ENCODE data around the gene SH3PXD2A.
"Not testable (repeated sequence)": the region's sequence is repeated elsewhere in the genome, so short reads cannot be mapped to it uniquely, and the experiment has no call there.

Gene SH3PXD2A

DNA sequence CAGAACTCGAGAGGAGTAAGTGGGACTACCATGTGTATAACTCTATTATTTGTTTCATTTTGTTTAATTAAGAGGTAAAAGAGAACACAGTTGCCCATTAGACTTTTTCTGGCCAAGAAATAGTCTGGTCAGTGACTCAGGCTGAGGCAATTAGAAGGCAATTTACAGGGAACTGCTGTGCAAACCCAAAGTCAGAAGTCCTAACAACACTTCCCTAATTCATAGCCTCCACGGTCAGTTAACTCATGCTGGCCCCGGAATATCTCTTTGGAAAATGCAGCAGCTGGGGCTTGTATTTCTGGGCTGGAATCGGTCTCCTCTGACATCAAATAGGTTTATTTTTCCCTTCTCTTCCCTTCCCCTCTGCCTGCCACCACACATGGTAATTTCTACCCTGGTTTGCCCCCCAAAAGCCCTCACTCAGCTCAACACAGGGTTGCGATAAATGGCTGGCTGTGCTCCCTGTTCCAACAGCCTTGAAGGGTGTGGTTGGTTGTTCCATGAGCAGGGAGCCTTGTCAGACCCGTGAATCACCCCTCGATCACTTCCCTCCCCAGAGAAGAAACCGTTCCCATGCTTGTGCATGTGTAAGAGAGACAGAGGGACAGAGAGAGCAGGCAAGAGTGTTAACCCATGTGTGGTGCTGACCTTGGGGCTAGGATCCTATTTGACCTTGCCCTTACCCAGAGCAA is 5.3 kb downstream of the SH3PXD2A start:
- no peak for DNase-seq

- no peak for DNase-seq
Measured at GRCh38 chr10:103849212-103849877, 6.0 kb downstream of the SH3PXD2A start.

DNA sequence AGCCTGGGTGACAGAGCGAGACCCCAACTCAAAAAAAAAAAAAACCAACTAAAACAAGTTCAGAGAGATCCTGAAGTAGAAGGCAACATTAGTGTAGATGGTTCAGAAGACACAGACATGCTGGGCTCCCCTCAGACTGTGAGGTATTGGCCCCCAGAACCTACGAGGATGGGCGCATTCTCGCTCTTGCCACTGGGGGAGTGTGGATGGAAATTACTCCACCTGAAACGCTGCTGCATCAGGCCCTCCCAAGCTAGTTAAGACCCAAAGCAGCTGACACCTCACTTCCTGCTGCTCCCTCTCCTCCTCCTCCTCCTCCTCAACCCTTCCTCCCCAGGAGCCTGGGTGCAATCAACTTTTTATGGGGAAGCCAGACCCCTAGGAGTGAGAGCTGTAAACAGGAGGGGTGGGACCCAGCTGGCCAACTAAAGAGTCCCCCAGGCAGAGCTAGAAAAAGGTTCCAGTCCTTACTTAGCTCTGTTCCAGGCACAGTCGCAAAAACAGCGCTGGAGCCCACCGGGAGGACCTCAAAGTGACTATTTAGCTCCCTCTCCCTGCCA is 7.4 kb downstream of the SH3PXD2A start:
- DNase-seq, result no peak

DNA sequence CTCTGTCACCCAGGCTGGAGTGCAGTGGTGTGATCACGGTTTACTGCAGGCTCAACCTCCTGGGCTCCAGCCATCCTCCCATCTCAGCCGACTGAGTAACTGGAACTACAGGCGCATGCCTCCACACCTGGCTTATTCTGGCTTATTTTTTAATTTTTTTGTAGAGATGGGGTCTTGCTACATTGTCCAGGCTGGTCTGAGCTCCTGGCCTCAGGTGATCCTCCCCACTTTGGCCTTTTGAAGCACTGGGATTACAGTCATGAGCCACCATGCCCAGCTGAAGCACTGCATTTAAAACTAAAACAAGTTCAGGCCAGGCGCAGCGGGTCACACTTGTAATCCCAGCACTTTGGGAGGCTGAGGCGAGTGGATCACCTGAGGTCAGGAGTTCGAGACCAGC is 8.0 kb downstream of the SH3PXD2A start:
- DNase-seq, result no peak

DNA sequence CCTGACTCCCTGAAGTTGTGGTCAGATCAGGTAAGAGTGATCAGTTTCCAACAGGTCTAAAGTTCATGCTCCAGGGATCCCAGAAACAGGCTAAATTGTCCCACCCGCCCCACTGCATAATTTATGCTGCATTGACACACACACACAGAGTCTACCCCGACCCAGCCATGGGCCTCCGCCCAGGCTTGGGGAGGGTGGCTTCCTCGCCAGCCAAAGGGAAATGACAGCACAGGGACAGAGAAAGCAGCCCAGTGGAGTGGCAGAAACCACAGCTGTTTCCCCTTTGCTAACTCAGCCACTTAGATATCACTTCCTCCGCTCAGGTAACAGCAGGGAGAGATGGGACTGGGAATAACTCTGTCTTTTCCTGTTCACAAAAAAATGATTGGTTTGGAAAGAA is 9.4 kb downstream of the SH3PXD2A start:
- DNase-seq, result no peak

DNA sequence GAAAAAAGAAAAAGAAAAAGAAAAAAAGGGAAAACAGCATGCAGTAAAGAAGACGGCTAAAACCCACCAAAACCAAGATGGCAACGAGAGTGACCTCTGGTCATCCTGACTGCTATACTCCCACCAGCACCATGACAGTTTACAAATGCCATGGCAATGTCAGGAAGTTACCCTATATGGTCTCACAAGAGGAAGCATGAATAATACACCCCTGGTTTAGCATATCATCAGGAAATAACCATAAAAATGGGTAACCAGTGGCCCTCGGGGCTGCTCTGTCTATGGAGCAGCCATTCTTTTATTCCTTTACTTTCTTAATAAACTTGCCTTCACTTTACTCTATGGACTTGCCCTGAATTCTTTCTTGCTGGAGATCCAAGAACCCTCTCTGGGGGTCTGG is 10.0 kb downstream of the SH3PXD2A start:
- DNase-seq, result not testable (repeated sequence)

- no peak for DNase-seq
Measured at GRCh38 chr10:103843854-103844570, 11.4 kb downstream of the SH3PXD2A start.

- no peak for DNase-seq
Measured at GRCh38 chr10:103843045-103843444, 12.3 kb downstream of the SH3PXD2A start.

- no peak for DNase-seq
Measured at GRCh38 chr10:103842605-103843004, 12.8 kb downstream of the SH3PXD2A start.

GRCh38 chr10:103841519-103841918 is 13.9 kb downstream of the SH3PXD2A start:
- no peak for DNase-seq

GRCh38 chr10:103840740-103841070 is 14.7 kb downstream of the SH3PXD2A start:
- no peak for DNase-seq

DNA sequence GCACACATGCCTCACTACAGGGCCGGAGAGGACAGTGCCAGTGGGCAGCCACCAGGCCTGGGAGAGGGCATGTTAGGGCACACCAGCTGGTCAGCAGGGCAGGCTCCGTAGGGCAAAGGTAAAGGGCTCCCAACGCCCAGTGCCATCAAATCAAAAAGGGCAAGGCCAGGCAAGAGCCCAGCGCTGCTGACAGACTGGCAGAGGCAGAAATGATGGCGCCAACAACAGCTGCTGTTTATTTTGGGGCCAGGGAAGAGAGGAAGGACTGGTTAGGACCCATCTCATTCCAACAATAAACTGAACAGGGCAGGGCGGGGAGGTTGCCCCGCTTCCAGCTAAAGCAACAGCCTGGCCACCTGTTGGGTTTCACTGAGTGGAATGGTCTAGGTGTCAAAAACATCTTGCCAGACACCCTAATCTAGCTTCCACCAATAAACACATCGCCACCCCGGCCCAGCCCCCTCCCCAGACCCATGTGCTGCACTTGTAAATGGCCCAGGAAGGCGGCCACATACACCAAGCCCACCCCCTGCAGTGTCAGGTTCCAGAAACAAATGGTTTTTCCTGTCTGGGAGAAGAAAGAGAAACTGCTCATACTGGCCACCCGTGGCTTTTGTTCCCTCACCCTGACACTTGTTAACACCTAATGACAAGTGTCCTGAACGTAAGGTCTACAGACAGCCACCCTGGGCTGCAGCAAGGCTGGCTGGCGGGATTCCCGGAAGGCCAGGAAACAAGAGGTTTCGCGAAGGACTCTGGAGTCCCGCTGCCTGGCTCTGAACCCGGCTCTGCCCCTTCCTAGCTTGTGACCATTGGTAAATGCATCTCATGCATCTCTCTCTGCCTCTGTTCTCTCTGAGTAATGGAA is 15.3 kb downstream of the SH3PXD2A start:
- DNase-seq, result no peak

DNA sequence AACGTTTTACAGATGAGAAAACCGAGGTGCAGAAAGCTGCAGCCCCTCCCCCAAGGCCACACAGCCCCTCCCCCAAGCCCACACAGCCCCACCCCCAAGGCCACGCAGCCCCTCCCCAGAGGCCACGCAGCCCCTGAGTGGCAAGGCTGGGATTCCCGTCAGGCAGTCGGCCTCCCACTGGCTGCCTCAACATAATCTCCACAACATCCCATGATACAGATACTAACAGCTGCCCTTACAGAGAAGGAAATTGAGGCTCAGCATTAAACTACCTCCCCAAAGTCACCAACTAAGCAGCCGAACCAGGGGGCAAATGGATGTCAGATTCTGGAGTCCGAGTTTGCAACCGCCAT is 15.9 kb downstream of the SH3PXD2A start:
- DNase-seq, result no peak

DNA sequence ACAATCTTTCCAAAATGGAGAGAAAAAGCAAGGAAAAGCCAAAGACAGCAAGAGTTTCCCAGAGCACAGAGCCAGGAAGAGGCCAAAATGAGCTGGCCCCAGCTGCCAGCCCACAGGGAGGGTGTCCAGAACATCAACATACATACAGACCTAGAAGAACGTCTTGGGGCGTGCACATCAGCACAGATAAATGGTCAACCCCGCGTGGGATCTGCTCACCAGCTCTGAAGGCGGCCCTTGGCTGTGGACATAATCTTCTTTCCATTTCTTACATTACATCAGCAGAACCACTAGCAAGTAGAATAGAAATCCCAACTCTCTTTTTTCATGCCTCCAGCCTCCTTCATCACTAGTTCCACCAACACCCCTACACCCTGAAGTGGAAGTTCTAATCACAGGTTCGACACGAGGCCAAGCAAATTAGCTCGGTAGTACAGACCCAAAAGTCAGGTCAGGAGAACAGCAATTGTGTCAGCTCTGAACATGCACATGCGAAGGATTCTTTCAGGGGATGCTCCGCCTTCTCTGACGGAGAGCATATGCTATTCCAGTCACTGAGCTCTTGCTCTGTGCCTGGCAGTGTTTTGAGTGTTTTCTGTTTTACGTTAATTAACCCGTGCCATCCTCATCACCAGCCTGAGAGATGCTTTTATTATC is 16.4 kb downstream of the SH3PXD2A start:
- DNase-seq, result no peak

DNA sequence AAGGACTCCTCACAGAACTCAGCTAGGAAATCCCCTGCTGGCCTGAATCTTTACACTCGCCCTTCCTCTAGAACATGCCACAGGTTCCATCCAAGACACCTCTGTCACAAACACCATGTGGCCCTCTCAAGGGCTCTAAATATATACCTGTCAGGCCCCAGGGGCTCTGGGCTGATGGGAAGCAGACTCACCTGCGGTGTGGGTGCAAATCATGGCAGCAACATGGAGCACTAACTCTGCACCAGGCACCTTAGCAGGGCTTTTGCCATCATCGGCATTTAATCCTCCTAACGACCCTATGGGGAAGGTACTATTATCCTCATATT is 17.3 kb downstream of the SH3PXD2A start:
- no peak for DNase-seq

GRCh38 chr10:103837370-103838069 is 17.9 kb downstream of the SH3PXD2A start:
- DNase-seq, result no peak

- DNase-seq, result no peak
Measured at GRCh38 chr10:103836861-103837260, 18.5 kb downstream of the SH3PXD2A start.

GRCh38 chr10:103836273-103836672 is 19.1 kb downstream of the SH3PXD2A start:
- DNase-seq, result no peak

GRCh38 chr10:103835096-103836050 is 20.0 kb downstream of the SH3PXD2A start:
- no peak for DNase-seq

DNA sequence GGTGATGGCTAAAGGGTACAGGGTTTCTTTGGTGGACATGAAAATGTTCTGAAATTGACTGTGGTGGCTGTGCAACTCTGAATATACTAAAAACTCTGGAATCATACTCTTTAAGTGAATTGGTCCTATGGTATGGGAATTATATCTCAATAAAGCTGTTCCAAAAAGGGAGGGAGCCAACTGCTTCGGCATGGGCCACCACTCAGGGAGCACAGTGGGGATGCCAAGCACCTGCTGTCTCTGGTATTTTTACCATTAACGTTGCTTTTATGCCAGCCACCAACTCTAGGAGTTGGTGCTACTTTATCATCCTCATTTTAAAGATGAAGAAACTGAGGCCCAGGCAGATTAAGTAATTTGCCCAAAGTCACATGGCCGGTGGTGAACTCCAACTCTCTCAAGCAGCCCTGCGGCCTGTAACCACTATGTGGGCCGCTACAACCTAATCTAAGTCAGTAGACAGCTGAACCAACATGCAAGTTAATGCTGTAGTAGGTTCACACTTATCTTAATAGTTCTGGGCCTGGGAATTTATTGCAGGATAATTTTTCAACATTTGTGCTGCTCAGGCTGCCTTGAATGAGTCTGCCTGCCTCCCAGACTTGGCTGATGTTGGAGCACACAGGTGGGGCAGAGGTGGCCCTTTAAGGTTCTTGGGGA is 20.8 kb downstream of the SH3PXD2A start:
- no peak for DNase-seq

Data from T1000 (cell line).